ENCODE data around the gene AKR1C4. TPM values are rescaled to one million over a fixed set of nuclear protein-coding genes. Genes with fewer than 3 reads are reported as not detected.

AKR1C4 gene
- total RNA-seq, 1 experiment from 2014 or later, result not detected

- H3K27me3 Mint-ChIP-seq (ENCODE audit: low read depth), result peaks cover 7% of the 10 kb centered on the region
- peaks cover 0 to 20% (median 0%) of the 10 kb centered on the region in 3 experiments; a peak in 3 of 7 replicates for H3K36me3 Mint-ChIP-seq (ENCODE audit: insufficient read depth in 1 of 3, low read depth in 3 of 3)
Measured at GRCh38 chr10:5155951-5156350, 40.7 kb upstream of the AKR1C4 start.

More at GRCh38 chr10:5155951-5156350, 40.7 kb upstream of the AKR1C4 start:
- H3K4me2 ChIP-seq (ENCODE audit: insufficient read depth, insufficient read length, low read length), result no peak overlapping the region
- H3K23me2 ChIP-seq (ENCODE audit: insufficient read length, low read depth, low read length, poor library complexity, severe bottlenecking), result no peaks in the 10 kb centered on the region
- no peak overlapping the region for H4K91ac ChIP-seq (ENCODE audit: insufficient read length, low read depth, low read length)
- no peak overlapping the region for H2AFZ ChIP-seq (ENCODE audit: low read length)
- H3K4ac ChIP-seq (ENCODE audit: low read depth, low read length), result no peak overlapping the region
- Mint-ChIP-seq H3K27ac (no peak overlapping the region), H3K9me3 (peaks cover 71 to 89% of the 10 kb centered on the region in 2 experiments), H3K4me3 (no peak overlapping the region), H3K4me1 (no peaks in the 10 kb centered on the region)
- peaks cover 15% of the 10 kb centered on the region for H3K9me3 ChIP-seq (ENCODE audit: control insufficient read depth, low read depth, low read length)
- no peak overlapping the region for H2BK5ac ChIP-seq (ENCODE audit: insufficient read length, low read length)
- H3K23ac ChIP-seq (ENCODE audit: insufficient read length, low read depth, low read length), result no peak overlapping the region
- H3K27ac ChIP-seq (ENCODE audit: insufficient read length, low read depth, low read length), result no peak overlapping the region
- no peak overlapping the region for H2BK20ac ChIP-seq (ENCODE audit: low read depth, low read length, poor library complexity, severe bottlenecking)
- no peak overlapping the region for H2BK15ac ChIP-seq (ENCODE audit: low read depth, low read length)
- no peak for DNase-seq
- H3K9ac ChIP-seq (ENCODE audit: extremely low read depth, insufficient read length, low read length), result no peak overlapping the region
- H3K18ac ChIP-seq (ENCODE audit: insufficient read length, low read depth, low read length), result no peak overlapping the region
- no peaks in the 10 kb centered on the region for H3K27me3 ChIP-seq (ENCODE audit: insufficient read depth, low read length)
- H4K20me1 ChIP-seq (ENCODE audit: control insufficient read depth, insufficient read depth, insufficient read length), result no peaks in the 10 kb centered on the region
- no peak overlapping the region for H3K14ac ChIP-seq (ENCODE audit: insufficient read depth, low read length)
- H4K8ac ChIP-seq (replicated peaks; ENCODE audit: insufficient read length, low read depth, low read length), result no peak overlapping the region
- no peak overlapping the region for H3K56ac ChIP-seq (ENCODE audit: insufficient read length, low read depth, low read length)
- H3K4me1 ChIP-seq (ENCODE audit: insufficient read depth, low read length), result no peaks in the 10 kb centered on the region
- no peaks in the 10 kb centered on the region for H3K79me1 ChIP-seq (ENCODE audit: insufficient read depth, low read depth, low read length, poor library complexity, severe bottlenecking)
- H2AK5ac ChIP-seq (ENCODE audit: insufficient read length, low read length), result no peak overlapping the region
- no peaks in the 10 kb centered on the region for H3K79me2 ChIP-seq (ENCODE audit: insufficient read depth, low read length)
- WGBS (ENCODE audit: extremely low coverage, insufficient read length, low lambda C conversion rate), result no CpG with 5 or more reads among the region's 1 CpG
- H4K5ac ChIP-seq (ENCODE audit: insufficient read length, low read depth, low read length), result no peak overlapping the region
- no peak overlapping the region for H2BK120ac ChIP-seq (ENCODE audit: low read depth, low read length, poor library complexity, severe bottlenecking)
- no peak for TF ChIP-seq CTCF (conservative IDR thresholded peaks at IDR 0.05)
- no peak overlapping the region for H2BK12ac ChIP-seq (ENCODE audit: insufficient read length, low read depth, low read length)
- H3T11ph ChIP-seq (ENCODE audit: low read length), result no peak overlapping the region

All from H9 (cell line).